ENCODE data around the gene TNFAIP2.

TNFAIP2 gene, protein sequence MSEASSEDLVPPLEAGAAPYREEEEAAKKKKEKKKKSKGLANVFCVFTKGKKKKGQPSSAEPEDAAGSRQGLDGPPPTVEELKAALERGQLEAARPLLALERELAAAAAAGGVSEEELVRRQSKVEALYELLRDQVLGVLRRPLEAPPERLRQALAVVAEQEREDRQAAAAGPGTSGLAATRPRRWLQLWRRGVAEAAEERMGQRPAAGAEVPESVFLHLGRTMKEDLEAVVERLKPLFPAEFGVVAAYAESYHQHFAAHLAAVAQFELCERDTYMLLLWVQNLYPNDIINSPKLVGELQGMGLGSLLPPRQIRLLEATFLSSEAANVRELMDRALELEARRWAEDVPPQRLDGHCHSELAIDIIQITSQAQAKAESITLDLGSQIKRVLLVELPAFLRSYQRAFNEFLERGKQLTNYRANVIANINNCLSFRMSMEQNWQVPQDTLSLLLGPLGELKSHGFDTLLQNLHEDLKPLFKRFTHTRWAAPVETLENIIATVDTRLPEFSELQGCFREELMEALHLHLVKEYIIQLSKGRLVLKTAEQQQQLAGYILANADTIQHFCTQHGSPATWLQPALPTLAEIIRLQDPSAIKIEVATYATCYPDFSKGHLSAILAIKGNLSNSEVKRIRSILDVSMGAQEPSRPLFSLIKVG

DNA sequence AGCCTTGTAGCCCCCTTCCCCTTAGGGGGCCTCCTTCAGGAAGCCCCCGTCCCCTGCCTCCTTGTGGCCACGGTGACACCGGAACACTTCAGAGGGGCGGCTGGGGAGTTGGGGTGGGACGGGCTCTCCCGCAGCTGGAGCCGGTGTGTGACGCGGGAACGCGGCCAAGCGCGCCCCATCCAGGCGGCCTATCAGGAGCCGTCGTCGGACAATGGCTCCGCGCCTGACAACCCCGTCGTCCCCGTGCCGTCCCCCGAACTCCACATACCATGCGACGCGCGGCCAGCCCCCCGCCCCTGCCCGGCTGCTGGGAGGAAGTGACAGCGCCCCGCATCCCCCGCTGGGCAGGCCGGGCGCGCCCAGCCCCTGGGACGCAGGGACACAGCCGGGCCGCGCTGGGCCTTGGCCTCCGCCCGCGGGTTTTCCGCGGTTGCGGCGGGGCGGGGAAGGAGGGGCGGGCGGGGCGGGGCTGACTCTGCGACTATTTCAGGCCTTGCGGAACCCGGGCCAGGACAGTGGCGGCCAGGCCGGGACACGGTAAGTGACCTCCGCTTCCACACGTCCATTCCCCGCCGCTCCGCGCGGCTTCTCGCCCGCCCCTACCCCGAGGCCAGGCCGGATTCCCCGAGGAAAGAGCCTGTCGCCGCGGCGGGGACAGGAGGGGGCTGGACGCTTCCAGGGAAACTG, at the start of gene TNFAIP2:
TNFAIP2 (plus strand) TSS at position 515 of the 687 bp plus-strand sequence. CDS start 2,997 bp downstream, outside the sequence.
- no peak for DNase-seq

DNA sequence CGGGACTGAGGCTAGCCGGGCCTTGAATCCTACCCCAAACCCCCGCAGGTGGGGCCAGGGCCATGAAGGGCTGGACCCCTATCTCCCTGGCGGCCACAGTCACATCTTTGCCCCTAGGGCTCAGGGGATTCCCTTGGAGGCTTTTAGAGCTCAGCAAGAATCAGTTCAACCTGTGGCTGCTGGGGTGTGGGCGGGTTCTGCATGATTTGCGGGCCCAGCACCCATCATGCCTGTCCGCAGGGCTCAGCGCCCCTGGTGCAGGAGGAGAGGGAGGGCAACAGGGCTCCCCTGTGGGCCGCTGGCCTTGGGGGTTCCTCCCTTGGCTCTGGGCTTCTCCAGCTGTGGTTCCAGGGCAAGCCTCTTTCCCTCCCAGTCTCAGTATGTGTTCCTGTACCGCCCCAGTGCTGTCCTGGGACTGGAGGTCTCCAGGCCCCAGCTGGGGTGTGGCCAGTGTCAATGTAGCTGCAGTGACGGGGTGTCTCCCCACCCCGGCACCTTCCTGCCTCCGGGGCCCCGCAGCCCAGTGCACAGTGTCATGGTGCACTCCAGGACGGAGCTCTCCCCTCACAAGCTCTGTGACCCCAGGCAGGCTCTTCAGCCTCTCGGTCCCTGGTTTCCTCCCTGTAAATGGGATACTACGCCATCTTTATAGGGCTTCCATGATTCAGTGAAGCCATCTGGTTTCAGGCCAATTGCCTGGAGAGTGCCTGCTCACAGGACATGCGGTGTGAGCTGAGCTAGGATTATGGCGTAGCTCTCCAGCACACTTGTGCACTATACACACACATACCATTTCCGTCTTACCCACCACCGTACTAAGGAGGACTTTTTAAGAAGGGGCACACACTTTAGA, 49.2 kb upstream of the TNFAIP2 start:
- no peak for DNase-seq

DNA sequence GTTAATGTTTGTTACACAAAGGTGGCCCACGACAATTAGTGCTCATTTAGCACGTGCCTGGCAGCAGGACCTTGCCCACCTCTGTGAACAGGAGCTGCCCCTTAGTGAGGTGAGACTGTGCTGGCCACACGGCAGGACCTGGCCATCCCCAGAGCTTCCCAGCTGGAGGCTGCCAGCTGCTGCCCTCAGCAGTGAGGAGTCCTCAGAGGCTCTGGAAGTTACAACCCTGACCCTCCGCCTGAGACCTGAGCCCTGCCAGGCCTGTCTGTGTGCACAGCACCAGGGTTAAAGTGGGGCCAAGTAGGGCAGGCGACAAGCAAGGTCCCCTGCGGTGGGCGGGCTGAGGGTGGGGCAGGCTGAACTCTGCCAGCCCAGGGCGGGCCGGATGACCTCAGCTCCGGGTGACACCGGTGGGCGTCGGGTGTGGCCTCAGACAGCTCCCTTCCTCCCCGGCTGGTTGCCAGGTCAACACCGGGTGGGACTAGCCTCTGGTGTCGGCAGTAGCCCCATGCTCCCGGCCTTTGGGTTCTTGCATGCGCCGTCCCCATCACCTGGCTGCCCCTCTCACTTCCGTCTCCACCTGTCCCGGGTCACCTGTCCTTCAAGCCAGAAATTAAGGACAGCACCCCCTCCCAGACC, 48.4 kb upstream of the TNFAIP2 start:
- DNase-seq, result no peak

DNA sequence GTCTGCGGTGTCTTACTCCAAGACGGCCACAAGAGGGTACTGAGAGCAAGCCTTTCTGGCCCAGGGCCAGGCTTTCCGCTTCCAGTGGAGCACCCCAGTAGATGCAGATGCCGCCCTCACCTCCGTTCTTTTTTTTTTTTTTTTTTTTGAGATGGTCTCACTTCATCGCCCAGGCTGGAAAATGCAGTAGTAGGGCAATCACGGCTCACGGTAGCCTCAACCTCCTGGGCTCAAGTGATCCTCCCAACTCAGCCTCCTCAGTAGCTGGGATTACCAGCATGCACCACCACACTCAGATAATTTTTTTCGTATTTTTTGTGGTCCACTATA, 44.9 kb upstream of the TNFAIP2 start:
- DNase-seq, result peak; percentile 63

DNA sequence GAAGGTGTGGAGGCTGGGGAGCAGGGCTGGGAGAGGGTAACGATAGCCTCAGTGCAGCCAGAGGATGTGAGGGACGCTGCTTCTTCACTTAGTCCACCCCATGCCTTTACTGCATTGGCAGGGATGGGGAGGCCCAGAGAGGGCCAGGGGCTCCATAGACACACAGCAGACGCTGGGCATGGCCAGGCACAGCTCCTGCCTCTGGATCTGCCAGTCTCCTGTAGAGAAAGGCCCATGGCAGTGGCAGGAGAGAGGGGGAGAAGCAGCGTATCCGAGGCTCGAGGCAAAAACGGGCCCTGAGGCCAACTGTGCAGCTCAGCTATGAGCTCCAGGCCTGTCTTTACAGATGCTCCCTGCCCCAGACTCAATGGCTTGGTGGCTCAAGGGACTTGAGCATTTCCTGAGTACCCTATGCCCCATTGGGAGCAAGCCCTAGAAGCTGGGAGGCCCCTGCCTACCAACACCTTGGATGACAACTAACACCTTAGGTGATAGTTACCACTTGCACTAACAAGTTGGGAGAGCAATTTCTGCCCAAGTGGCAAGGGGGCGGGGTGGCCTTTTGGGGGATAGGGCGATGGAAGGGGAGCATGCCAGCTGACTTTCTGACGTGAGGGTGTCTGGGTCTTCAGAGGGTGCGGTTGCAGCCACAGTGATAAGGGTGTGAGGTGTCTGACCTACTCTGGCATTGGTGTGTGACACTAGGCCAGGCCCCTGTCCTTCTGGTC, 44.2 kb upstream of the TNFAIP2 start:
- no peak for DNase-seq

DNA sequence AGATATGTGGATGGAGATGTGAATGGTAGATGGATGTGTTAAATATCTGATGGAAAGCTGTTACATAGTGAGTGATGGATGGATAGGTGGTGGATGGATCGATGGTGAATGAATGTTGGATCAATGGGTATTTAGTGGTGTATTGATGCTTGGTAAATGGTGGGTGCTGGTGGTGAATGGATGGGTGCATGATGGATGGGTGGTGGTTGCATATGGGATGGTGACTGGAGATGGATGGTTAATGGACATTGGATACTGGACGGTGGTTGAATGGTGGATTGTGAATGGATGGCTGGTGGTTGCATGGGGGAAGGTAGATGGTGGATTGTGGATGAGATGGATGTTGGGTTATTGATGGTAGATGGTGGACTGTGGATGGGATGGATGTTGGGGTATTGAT, 41.3 kb upstream of the TNFAIP2 start:
- no peak for DNase-seq

DNA sequence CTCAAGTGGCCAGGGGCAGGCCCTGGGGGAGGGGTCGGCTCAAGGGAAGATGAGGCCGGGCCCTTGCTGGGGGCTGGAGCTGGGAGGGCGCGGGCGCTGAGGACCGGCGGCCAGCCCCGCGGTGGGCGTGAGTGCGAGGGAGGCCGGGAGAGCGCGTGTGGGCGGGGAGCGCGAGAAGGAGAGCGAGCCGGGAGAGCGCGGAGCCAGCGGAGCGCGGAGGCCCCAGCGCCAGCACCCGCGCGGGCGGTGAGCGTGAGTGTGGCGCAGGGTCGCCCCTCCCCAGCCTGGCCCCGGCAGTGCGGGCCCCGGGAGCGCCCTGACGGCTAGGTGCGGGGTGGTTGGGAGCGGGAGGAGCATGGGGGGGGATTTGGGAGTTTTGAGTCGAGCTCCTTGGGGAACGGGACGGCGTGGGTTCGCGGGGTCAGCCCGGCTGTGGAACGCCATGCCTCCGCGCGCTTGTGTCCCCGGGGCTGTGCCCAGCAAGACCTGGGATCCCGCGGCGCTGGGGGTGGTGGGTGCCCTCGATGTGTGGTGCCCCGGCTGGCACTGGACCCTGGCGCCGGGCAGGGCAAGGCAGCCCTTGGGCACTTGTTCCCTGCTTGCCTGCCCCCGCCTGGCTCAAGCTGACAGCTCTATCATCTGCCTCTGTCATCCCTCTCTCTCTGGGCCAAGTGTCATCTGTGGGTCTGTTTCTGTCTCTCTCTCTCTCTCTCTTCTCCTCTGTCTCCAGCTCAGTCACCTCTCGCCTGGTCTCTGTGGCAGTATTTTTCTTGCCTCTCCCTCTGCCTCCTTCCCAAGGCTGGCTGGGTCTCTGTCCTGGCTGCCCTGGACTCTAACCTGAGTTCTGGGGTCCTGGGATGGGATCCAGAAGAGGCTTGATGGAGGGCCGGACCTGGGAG, 39.0 kb upstream of the TNFAIP2 start, which contains the start of gene LBHD2:
LBHD2 (plus strand) TSS at position 190 of the 899 bp plus-strand sequence. CDS start 1,803 bp downstream, outside the sequence.
- DNase-seq, result no peak

DNA sequence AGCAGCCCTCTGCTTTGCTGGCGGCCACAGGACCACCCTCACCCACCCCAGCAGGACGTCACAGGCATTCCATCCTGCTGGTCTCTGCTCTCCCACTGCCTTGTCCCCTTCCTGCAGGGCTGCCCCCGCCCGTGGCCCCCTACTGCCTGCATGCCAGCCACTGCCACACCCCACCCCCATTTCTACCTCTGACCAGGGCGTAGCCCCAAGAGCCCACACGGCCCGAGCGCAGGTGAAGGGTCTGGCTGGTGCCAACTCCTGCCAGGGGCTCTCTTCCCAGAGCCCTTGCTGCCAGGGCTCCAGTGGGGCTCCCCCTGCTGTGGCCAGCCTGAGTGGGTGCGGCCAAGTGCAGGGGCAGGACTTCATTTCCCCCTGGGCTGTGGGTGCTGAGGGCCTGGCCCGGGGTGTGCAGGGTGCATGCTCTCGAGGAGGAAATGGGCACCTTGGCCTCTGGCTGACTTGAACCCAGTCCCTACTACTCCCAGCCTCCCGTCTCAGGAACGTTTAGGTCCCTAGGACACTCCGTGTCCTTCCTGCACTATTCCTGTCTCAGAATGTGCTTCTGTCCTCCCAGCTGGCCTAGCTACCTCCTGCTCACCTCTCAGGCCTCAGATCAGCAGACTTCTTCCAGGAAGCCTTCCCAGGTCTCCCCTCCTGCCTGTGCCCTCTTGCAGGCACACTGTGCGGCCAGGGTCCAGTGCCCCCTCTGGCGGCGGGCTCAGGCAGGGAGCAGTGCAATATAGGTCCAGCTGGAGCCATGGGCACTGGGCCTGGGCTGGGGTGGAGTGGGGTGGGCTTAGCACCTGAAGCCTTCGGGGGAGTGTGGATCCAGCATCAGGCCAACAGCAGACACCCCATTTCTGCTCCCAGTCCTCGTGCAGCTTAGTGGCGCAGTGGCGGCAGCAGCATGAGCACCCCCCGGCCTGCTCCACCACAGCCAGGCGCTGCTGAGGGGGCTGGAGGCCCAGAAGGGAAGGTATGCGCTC, 37.9 kb upstream of the TNFAIP2 start:
- DNase-seq, result no peak

DNA sequence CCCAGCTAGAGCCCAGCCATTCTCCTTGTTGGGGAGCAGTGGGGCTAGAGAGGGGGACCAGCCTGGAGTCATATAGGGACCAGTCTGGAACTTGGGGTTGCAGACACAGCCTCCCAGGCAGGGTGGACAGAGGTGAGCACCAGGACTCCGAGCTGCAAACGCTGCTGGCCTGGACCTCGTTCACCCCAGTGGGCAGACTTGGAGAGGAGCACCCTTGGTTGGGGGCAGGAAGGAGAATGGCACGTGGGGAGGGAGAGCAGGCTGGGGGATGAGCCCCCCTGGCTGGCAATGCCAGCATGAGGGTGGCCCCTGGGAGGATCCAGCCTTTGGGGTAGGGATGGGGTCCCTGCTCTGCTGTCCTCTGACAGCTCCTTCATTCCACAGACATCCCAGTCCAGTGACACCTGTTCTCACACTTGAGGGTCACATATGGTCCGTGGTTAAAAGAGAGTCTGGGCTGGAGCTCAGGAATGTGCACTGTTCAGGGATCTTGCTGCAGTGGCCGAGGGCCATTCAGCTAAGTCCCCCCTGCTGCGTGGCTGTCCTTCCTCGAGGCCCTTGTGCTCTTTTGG, 36.4 kb upstream of the TNFAIP2 start:
- no peak for DNase-seq

DNA sequence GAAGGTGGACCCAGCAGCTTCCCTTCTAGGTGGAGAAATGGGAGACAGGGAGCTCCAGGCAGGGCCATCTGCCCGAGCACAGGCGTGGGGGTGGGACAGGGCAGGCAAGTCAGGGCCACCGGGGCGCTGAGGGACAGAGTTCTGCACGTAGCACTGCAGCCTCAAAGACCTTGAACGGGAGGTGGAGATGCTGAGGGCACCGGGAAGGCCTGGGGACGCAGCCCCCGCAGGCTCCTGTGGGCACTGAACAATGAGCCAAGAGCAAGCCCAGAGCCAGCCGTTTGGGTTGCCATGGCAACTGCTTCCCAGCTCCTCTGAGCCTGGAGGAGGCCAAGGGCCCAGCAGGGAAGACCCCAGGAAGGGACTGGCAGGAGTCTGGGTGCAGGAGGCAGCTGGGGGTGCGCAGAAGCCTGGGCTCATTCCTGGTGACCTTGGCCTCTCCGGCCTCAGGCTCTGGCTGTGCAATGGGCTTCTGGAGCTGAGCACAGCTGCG, 35.9 kb upstream of the TNFAIP2 start:
- no peak for DNase-seq

DNA sequence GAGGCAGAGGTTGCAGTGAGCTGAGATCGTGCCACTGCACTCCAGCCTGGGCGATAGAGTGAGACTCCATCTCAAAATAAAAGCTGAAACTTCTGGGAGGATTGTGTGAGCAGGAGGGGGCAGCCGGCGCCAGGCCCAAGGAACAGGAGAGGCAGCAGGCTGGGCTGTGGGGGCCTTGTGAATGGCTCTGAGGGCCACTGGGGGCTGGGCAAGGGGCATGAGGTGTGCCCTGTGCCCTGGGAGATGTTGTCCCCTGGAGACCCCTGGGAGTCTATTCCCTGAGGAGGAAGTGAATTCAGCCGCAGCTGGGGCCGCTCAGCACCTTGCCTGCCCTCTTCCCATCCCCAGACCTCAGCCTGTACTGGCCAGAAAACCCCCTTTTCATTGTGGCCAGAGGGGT, 34.3 kb upstream of the TNFAIP2 start:
- no peak for DNase-seq

DNA sequence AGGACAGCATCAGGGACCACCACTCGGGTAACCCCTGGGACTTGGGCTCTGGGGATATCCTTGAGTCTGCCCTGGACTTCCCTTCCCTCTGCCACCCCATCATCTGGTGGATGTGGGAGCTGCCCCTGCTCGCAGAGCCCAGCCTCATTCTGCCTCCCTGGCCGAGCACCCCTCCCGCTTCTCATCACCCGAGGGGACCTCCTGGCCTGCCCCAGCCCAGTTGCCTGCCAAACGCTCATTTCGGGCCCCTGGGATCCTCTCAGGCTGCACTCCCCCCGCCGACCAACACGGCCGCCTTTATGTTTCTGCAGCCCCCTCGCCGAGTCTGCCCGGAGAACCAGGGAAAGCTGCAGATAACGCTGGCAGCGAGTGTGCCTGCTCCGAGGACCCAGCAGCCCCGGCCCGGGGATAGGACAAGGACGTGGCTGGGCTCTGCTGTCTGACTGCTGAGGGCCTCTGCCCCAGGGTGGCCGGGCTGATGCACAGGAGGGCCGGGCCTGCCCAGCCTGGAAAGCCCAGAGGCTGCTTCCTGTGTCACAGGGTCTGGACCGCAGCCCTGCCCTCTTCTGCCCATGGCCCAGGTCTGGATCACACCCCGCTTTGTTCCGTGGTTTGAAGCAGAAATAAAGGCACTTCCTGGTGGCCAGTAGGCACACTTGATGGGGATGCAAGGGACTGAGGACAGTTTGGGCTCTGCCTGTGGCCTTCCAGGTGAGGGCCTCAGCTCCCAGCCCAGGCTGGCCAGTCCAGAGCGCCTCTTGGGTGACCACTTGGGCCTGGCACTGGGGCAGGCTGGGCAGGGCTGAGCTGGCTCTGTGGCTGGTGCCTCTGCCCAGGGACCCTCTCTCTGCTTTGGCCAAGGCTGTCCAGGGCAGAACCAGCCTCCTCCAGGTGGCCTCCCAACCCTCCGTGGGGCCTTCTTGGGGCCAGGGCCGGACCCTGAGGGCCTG, 33.6 kb upstream of the TNFAIP2 start:
- no peak for DNase-seq

DNA sequence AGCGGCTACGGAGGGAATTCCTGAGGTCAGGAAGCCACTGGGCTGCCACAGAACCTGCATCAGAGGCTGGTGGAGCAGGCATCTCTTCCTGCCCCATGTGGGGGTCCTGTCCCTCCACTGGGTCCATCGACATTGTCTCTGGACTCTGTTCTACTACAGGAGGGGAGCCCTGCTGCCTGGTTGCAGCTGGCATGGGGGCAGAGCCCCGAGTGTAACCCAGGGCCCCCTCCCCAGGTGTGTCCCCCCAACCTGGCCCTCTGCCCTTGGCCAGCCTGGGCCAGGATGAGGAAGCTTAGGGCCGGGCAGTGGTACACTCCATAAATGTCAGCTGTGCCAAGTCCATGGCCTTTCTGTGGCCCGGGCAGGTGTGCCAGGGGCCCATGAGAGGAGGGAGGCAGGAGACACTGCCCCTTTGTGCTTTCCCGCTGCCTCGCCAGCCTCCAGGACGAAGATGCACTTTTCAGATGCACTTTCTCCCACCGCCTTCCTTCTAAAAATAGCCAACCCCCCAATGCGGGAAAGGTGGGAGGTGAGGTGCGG, 32.7 kb upstream of the TNFAIP2 start:
- no peak for DNase-seq

DNA sequence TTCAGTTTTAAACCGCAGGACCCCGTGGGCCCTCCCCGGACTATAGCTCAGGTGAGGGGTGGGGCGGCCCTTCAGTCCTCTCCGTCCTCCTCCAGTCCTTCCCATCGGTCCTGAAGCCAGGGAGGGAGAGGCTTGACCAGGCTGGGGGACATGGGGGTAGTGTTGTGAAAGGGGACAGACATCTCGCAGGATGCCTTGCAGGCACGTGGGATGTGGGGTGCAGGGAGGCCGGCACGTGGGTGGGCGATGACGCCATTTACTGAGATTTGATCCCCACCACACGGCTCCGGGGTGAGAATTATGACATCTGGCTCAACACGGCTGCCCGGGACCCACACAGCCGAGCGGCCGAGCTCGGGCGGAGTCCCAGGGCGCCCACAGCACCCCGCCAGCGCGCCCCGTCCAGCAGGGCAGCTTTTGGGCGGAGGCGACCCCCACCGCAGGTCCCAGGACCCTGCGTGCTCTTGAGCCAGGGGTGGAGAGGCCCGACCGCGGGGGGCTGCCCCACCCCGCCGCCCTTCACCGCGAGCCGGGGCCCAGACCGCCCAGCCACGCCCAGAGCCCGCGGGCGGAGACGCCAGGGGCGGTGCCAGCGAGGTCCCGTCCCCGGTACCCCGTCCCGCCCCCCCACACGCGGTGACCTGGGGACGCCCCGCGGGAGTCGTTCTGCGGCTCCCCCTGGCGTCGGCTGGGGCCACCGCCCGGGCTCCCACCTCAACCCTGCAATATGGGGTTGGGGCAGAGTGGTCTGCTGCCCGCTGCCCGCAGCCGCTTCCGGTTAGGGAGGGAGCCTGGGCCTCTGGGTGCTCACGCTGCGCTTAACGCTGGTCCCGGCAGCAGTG, 32.0 kb upstream of the TNFAIP2 start:
- DNase-seq, result peak; percentile 78

DNA sequence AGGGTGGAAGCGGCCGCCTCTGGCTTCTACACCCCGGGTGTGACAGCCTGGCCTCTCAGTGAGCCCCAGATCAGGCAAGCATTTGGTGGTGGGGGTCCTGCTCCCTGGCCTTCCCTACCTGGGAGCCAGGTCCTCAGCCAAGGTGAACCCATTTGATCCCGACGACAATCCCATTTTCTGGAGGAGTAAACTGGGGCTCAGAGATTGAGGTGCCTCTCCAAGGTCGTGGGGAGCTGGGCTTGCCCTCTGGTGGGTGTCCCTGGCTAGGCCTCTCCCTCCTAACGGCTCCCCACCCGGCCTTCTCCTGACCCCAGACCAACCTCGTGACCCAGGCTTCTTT, 31.4 kb upstream of the TNFAIP2 start:
- no peak for DNase-seq

DNA sequence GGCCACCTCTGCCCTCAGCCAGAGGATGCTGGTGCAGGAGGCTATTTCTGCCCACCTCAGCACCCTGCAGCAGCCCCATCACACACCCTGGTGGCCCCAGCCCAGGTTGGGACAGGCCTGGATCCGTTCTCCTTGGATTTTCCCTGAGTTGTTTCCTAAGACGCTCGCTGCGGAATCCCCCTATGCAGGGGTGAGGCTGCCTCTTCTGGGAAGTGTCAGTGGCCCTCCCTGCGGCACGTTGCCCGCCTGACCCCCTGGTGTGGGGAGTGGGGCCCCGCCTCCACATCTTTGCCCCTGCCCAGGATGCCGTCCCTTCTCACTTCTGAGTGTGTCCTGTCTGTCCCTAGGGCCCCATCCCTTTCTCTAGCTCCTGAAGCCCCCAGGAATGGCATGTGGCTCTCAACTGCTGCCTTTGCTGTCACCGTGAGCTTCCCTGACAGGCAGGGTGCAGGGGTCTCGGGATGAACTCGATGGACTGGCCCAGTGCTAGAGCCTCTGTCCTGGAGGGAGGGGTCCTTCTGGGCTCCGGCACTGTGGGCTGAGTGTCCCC, 29.3 kb upstream of the TNFAIP2 start:
- no peak for DNase-seq
